ENCODE measurements around the gene MYO10. TPM values are rescaled to one million over a fixed set of nuclear protein-coding genes. Genes with fewer than 3 reads are reported as not detected.
A peak's percentile ranks its signal among the peaks of the same experiment; 100 is the strongest.

Gene MYO10
- polyA plus RNA-seq, 3 donors: 0.23 to 1.1 (median 0.35) TPM

- no peak for DNase-seq
- Histone ChIP-seq H3K27ac (ENCODE audit: low read depth in 1 of 2, low read length in 2 of 2) (no peak overlapping the region), H3K27me3 (ENCODE audit: control insufficient read depth in 2 of 2, insufficient read depth in 2 of 2, low read length in 2 of 2) (peaks cover 47 to 62% of the 10 kb centered on the region in 2 donors), H3K9ac (ENCODE audit: insufficient read depth, low read length, poor library complexity, severe bottlenecking) (no peak overlapping the region), H4K20me1 (ENCODE audit: insufficient read depth, low read length) (no peaks in the 10 kb centered on the region), H3K4me1 (ENCODE audit: control insufficient read depth in 1 of 2, insufficient read depth in 2 of 2, low read length in 2 of 2) (peaks cover 30 to 33% of the 10 kb centered on the region in 2 donors), H3K9me3 (replicated peaks in 1 of 2; ENCODE audit: control insufficient read depth in 1 of 2, insufficient read depth in 1 of 2, low read length in 2 of 2) (no peaks in the 10 kb centered on the region), H3K4me2 (replicated peaks; ENCODE audit: extremely low read depth, low read length, poor library complexity, severe bottlenecking) (peak overlapping the region; percentile 91), H3K79me2 (ENCODE audit: insufficient read depth, low read length) (no peaks in the 10 kb centered on the region), H3K4me3 (replicated peaks in 1 of 3; ENCODE audit: low read depth in 2 of 3, low read length in 3 of 3) (peak overlapping the region; percentile 60 to 81 (median 77)), H2AFZ (ENCODE audit: insufficient read depth, low read depth, low read length, poor library complexity, severe bottlenecking) (no peak overlapping the region), H3K36me3 (replicated peaks in 1 of 2; ENCODE audit: control insufficient read depth in 1 of 2, insufficient read depth in 2 of 2, low read length in 2 of 2) (no peaks in the 10 kb centered on the region)
- WGBS (ENCODE audit: insufficient coverage): 3% methylated on average over 5 of the region's 6 CpGs
- Mint-ChIP-seq H3K27me3 (ENCODE audit: low read depth in 3 of 3) (peaks cover 58 to 78% (median 62%) of the 10 kb centered on the region in 3 donors), H3K4me3 (peak overlapping the region; percentile 91 to 97), H3K4me1 (peaks cover 38% of the 10 kb centered on the region), H3K27ac (no peak overlapping the region), H3K36me3 (peaks cover 0 to 8% of the 10 kb centered on the region in 2 donors), H3K9me3 (peaks cover 0 to 22% (median 6%) of the 10 kb centered on the region in 7 donors)
- TF ChIP-seq, protein P1, sequence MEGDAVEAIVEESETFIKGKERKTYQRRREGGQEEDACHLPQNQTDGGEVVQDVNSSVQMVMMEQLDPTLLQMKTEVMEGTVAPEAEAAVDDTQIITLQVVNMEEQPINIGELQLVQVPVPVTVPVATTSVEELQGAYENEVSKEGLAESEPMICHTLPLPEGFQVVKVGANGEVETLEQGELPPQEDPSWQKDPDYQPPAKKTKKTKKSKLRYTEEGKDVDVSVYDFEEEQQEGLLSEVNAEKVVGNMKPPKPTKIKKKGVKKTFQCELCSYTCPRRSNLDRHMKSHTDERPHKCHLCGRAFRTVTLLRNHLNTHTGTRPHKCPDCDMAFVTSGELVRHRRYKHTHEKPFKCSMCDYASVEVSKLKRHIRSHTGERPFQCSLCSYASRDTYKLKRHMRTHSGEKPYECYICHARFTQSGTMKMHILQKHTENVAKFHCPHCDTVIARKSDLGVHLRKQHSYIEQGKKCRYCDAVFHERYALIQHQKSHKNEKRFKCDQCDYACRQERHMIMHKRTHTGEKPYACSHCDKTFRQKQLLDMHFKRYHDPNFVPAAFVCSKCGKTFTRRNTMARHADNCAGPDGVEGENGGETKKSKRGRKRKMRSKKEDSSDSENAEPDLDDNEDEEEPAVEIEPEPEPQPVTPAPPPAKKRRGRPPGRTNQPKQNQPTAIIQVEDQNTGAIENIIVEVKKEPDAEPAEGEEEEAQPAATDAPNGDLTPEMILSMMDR (IDR thresholded peaks at IDR 0.05): no peak
- intact Hi-C loops (cut with micrococcal nuclease): loop anchor here in 1 of 2 donors (5.0 to 10.0 kb wide), 3 partner anchors 140 to 258 kb away; no protein-coding TSS in a partner anchor
Observed at GRCh38 chr5:16934677-16935153, 1.4 kb downstream of the MYO10 start.

DNA sequence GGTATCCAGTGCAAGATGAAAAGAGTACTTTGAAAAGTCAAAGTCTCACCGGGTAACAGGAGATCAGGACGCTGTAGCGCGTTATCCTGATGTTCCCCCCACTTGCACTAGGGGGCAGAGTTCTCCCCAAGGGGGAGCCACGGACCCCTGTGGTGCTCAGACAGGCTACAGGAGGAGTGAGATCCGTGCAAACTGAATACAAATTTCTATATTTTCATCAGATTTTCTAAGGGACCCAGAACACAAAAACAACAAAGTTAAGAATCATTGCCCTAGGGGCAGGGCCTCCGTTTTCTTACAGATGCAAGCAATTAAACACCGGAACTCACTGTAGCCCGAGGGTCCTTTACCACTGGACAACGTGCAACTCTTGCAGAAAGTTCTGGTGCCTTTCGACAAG lies 2.0 kb downstream of the MYO10 start:
- intact Hi-C loops (cut with micrococcal nuclease): loop anchor here in 1 of 2 donors (10.0 kb wide), 2 partner anchors 139 to 201 kb away; no protein-coding TSS in a partner anchor
- Histone ChIP-seq H3K36me3 (replicated peaks in 1 of 2; ENCODE audit: control insufficient read depth in 1 of 2, insufficient read depth in 2 of 2, low read length in 2 of 2) (no peaks in the 10 kb centered on the region), H3K9ac (ENCODE audit: insufficient read depth, low read length, poor library complexity, severe bottlenecking) (no peak overlapping the region), H3K4me3 (replicated peaks in 1 of 3; ENCODE audit: low read depth in 2 of 3, low read length in 3 of 3) (no peak overlapping the region), H4K20me1 (ENCODE audit: insufficient read depth, low read length) (no peaks in the 10 kb centered on the region), H3K9me3 (replicated peaks in 1 of 2; ENCODE audit: control insufficient read depth in 1 of 2, insufficient read depth in 1 of 2, low read length in 2 of 2) (no peaks in the 10 kb centered on the region), H3K79me2 (ENCODE audit: insufficient read depth, low read length) (no peaks in the 10 kb centered on the region), H2AFZ (ENCODE audit: insufficient read depth, low read depth, low read length, poor library complexity, severe bottlenecking) (no peak overlapping the region), H3K27ac (ENCODE audit: low read depth in 1 of 2, low read length in 2 of 2) (no peak overlapping the region), H3K4me1 (ENCODE audit: control insufficient read depth in 1 of 2, insufficient read depth in 2 of 2, low read length in 2 of 2) (peaks cover 30 to 33% of the 10 kb centered on the region in 2 donors), H3K27me3 (ENCODE audit: control insufficient read depth in 2 of 2, insufficient read depth in 2 of 2, low read length in 2 of 2) (peaks cover 45 to 57% of the 10 kb centered on the region in 2 donors), H3K4me2 (replicated peaks; ENCODE audit: extremely low read depth, low read length, poor library complexity, severe bottlenecking) (peak overlapping the region; percentile 8)
- Mint-ChIP-seq H3K27ac (no peak overlapping the region), H3K4me1 (peaks cover 38% of the 10 kb centered on the region), H3K9me3 (peaks cover 0 to 22% (median 6%) of the 10 kb centered on the region in 7 donors), H3K4me3 (peak overlapping the region; percentile 59 to 85), H3K27me3 (ENCODE audit: low read depth in 3 of 3) (peaks cover 58 to 76% (median 62%) of the 10 kb centered on the region in 3 donors), H3K36me3 (peaks cover 0 to 8% of the 10 kb centered on the region in 2 donors)
- WGBS (ENCODE audit: insufficient coverage): 5% methylated on average over 7 of the region's 11 CpGs
- DNase-seq: peak; percentile 12 to 38 (median 34)
- TF ChIP-seq, protein P1 (IDR thresholded peaks at IDR 0.05): peak; percentile 96
